Measurements from ENCODE around the gene KIF21B. TPM values are rescaled to one million over a fixed set of nuclear protein-coding genes. Genes with fewer than 3 reads are reported as not detected.

Gene KIF21B
- total and polyA plus RNA-seq, 2 experiments from 2014 or later, result 4.6 to 34.3 TPM

- TF ChIP-seq REST (IDR thresholded peaks at IDR 0.05; ENCODE audit: unreplicated experiment), result no peak
- TF ChIP-seq CREB1 (CRISPR knock-in tag; IDR thresholded peaks at IDR 0.05; ENCODE audit: low read depth), result no peak
- TF ChIP-seq STAT1 (IDR thresholded peaks at IDR 0.05; ENCODE audit: unreplicated experiment), result no peak
- no peak for TF ChIP-seq POLR2AphosphoS5 (IDR thresholded peaks at IDR 0.05; ENCODE audit: low read depth)
- no peak for TF ChIP-seq ZNF114 (CRISPR knock-in tag; IDR thresholded peaks at IDR 0.05)
- no peak for TF ChIP-seq ZNF331 (CRISPR knock-in tag; IDR thresholded peaks at IDR 0.05; ENCODE audit: low read depth)
- TF ChIP-seq CTCF (conservative IDR thresholded peaks at IDR 0.05; ENCODE audit: low read depth in 2 of 2), result no peak
- TF ChIP-seq EZH2phosphoT487 (IDR thresholded peaks at IDR 0.05; ENCODE audit: unreplicated experiment), result no peak
- TF ChIP-seq ETS1 (IDR thresholded peaks at IDR 0.05), result no peak
Measured at GRCh38 chr1:200949626-200950025, 73.9 kb downstream of the KIF21B start (continued).

- H3K27me3 Mint-ChIP-seq (ENCODE audit: insufficient read depth, low read depth, poor library complexity), result peaks cover 3% of the 10 kb centered on the region
- Histone ChIP-seq H3K4me2 (no peak overlapping the region), H3K36me3 (ENCODE audit: insufficient read depth) (no peaks in the 10 kb centered on the region), H4K20me1 (replicated peaks; ENCODE audit: insufficient read depth) (no peaks in the 10 kb centered on the region), H3K4me1 (ENCODE audit: insufficient read depth) (no peaks in the 10 kb centered on the region), H3K9me2 (ENCODE audit: insufficient read depth) (no peaks in the 10 kb centered on the region), H3F3A (replicated peaks; ENCODE audit: low read depth) (no peaks in the 10 kb centered on the region), H3K27me3 (ENCODE audit: insufficient read depth) (no peaks in the 10 kb centered on the region), H2AFZ (no peak overlapping the region), H3K4me3 (no peak overlapping the region), H3K79me2 (replicated peaks; ENCODE audit: insufficient read depth) (no peaks in the 10 kb centered on the region), H3K27ac (ENCODE audit: low read depth) (no peak overlapping the region)
- peaks cover 9% of the 10 kb centered on the region; the same call in 2 of the 3 replicates for H3K36me3 Mint-ChIP-seq (ENCODE audit: low read depth)
- H3K4me1 Mint-ChIP-seq, result no peaks in the 10 kb centered on the region
- no peak overlapping the region for H3K4me3 Mint-ChIP-seq
- DNase-seq (ENCODE audit: low spot score) (no peak), ATAC-seq (no peak)
- H3K27ac Mint-ChIP-seq, result no peak overlapping the region
- H3K9me3 Mint-ChIP-seq, result peaks cover 10% of the 10 kb centered on the region
- TF ChIP-seq ETS1 (IDR thresholded peaks at IDR 0.05), result no peak
- no peak for TF ChIP-seq ZNF331 (CRISPR knock-in tag; IDR thresholded peaks at IDR 0.05; ENCODE audit: low read depth)
- TF ChIP-seq ZNF114 (CRISPR knock-in tag; IDR thresholded peaks at IDR 0.05), result no peak
- no peak for TF ChIP-seq ZNF462 (CRISPR knock-in tag; IDR thresholded peaks at IDR 0.05)
- TF ChIP-seq NANOG (IDR thresholded peaks at IDR 0.05; ENCODE audit: borderline replicate concordance), result no peak
Measured at GRCh38 chr1:200947059-200947566, 76.4 kb downstream of the KIF21B start.

Measured in GM23338 (cell line).